Cerebellar nuclear complex (tissue), 1 donor: ENCODE data around the gene TMBIM1.
"Not testable (repeated sequence)": the region's sequence is repeated elsewhere in the genome, so short reads cannot be mapped to it uniquely, and the experiment has no call there.

Experiments
- DNase-seq, 2 experiments: peaks; one replicate each; lab custom pipeline; 2025; lab: John Stamatoyannopoulos, UW

The TMBIM1 gene

DNA sequence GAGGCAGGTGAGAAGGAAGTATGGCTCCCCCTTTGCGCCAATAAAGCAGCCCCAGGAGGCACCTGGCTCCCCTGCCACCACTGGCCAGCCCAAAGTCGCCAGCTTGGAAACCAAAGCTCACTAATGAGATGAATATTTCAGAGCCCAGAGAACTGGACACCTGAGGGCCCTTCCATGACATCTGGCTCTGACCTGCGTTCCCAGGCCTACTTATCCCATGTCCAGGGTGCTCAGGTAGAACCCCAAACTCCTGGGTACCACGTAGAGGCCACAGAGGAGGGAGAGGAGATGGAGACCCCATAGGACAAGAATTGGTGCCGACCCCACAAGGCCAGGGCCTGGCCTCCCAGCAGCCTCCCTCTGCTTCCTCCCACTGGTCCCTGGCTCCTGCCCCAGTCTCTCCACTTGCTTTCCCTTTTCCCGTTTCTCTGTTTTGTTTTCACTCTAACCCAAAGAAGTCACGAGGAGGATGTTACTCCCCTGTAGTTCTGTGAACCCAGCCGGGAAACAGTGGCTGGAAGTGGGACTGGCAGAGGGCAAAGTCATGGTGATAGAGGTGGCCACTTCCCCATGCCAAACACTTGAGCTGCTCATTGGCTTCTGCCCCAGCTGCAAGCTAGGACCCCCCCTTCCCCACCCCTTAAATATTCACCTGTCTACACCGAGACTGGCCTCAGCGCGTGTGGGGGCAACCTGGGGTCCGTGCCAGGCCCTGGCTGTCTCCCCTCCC, 820 bp downstream of the TMBIM1 start:
- DNase-seq: no peak

DNA sequence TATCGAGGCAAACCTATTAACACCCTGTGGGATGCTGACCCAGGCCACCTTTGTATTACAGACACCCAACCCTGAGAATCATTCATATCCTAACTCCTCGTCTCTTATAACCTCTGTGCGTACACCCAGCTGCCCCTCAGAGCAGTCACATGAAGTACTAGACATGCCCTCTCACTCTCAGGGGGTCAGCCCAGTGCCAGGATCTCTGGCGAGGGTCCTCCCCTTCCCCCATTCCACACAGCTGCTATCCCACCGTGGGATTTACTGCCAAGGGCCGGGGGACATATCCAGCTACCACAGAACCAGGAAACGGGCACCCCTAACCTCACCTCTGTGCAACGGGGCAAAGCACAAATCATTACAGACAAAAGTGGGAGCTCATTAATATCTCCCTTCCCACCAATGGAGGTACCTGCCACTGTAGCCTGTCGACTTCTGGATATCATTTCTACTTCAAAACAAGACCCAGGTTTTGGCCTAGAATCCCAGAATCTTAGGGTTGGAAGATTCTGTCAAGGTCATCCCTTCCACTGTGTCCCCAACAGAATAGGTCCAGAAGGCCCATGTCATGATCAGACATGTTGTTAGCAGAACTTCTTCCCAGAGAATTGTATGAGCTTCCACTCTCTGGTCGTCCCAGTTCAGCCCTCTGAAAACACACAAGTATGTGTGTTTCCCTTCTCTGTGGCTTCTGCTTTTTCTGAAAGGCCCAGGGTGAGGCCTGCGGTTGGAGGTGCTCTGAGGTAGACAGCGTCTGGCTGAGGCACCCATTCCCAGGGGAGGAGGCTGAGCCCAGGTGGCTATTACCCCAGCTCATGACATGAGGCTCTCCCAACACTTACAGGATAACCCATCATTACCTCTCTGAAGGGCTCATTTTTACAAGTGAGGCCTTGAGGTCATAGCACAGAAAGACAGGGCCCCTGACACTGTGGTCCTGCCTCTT, 1.7 kb downstream of the TMBIM1 start:
- no peak for DNase-seq

DNA sequence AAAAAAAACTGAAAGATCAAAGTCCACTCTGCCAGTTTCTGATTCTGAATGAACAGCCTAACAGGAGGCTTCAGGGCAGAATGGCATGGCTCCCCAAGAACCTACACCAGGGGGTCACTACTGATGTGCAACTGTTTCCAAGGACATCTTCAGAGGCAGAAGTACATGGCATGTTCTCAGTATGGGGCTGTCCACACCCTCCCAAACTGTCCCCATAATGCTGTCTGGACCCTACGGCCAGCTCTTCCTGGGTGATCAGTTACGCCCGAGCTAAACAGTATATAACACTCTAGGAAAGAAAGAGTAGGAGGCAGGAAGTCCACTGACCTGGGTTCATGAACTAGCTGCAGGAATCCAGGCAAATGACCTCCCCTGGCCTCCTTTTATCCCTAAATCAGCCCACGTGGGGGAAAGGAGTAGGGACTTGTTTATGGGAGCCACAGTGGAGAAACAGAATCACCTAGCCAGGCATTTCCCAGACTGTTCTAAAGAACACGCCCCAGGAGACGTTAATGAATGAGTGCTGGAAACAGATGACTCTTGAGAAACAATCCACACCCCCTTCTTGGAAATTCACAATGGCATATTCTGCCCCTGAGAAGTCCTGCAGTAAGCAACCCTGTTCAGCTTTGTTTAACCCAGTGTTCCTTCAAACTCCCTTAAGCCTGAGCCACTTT, 2.5 kb downstream of the TMBIM1 start:
- DNase-seq: no peak

DNA sequence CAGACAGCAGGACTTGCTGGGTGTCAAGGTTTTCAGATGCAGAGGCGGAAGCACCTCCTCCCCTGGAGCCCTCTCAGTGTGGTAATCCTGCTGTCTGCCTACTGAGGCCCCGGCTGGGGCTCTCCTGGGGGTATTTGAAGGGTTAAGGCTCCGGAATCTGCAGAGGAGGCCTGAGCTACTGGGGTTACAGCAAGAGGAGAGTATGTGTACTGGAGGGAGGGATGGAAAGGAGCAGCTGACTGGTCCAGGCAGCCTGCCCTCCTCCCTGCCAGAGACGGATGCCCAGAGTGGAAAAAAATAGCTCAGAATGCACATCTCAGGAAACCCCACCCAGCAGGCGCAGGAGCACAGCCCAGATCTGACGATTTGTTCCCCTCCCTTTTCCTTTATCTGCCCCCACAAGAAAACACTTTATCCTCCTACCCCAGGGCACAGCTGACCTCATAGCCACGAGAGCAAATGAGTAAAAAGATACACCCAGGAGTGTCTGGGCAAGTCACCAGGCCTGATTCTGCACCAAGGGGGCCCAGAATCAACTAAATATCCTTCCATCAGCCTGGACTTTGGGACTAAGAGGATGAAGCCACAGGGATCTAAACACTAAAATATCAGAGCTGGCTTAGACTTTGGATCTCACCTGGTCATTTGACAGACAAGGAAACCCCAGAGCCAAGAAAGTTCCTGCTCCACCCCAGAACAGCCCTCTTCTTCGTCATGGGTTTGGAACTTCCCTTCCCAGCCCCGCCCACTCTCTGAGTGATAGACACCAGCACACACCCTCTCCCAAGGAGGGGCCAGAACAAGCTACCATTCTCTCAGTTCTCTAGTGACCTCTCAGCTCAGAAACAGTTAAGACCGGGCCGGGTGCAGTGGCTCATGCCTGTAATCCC, 5.5 kb downstream of the TMBIM1 start:
- DNase-seq: peak; percentile 78 to 84

DNA sequence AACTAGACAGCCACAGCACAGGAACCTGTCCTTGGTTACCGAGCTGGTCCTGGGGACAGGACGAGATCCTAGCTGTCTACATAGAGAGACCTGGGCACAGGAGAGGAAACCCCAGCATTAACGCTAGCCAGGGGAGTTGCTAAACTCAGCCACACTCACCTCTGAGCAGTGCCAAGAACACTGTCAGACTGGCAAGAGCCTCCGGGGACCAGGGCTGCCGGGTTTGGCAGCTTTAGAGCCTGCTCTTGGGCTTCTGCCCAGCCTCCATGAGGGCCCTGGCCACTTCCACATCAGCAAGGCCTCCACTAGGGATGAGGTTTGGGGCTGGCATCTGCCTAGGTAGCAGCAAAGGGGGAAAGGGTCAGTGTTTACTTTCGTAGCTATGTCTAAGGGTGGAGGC, 6.7 kb downstream of the TMBIM1 start:
- DNase-seq: no peak

DNA sequence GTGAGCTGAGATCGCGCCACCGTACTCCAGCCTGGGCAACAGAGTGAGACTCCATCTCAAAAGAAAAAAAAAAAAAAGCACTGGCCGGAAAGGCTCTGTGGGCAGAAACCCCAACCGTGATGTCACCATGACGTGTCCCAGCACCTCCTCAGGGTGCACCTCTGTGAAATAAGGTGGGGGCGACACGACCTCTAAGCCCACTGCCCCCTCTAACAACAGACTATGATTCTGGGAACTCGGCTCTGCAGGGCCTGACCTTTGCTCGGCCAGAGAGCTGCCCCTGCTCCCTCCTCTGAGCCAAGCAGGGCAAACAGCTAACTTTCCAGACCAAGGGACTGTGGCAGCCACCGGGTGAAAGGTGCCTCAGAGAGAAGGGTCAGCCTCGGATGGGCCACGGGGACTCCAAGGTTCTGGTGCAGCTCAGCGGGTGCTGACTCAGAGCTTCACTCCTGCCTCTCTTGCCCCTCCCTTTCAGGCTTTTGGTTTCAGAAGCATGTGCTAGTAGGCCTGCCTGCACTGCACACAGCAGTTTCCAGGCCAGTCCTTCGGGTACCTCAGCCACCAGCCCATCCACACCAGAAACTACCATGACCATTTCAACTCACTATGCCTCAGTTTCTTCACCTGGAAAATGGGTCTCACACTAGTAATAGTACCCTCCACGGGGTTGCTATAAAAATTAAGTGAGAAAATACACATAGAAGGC, 8.0 kb downstream of the TMBIM1 start:
- DNase-seq: no peak

DNA sequence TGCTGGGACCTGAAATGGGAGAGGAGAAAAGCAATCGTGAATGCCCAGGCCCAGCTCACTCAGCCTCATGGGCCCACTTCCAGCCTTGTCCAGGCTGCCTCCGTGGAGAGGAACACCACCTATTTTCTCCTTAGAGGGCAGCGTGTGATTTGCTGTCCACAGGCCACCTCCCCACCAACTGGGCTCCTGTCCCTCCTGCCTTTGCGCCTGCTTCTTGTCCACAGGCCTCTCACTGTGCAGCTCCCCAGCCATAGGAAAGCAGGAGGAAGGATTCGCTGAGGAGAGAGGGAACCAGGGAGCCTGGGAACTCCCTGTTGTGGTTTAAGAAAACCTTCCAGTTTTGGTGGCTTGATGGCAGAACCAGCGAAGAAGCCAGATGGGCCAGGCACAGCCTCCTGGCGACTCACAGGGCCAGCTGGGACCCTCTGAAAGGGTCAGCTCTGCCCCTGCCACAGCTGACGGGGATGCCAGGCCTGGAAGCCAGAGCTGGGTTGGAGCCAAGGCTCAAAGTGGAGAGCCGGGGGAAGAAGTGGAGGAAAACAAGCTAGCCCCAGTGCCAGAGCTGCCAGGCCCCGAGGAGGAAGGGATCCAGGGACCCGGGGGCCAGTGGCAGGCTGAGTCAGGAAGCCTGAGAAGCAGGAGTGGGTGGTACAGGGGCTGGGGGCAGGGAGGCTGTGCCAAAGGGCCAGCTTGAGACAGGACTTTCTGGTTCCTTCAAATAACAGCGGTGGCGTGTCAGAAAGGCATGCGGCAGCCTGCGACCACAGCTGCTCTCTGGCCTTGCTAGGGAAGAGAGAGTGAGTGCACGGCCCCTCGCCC, 9.9 kb downstream of the TMBIM1 start:
- peak; percentile 9 to 35 for DNase-seq

DNA sequence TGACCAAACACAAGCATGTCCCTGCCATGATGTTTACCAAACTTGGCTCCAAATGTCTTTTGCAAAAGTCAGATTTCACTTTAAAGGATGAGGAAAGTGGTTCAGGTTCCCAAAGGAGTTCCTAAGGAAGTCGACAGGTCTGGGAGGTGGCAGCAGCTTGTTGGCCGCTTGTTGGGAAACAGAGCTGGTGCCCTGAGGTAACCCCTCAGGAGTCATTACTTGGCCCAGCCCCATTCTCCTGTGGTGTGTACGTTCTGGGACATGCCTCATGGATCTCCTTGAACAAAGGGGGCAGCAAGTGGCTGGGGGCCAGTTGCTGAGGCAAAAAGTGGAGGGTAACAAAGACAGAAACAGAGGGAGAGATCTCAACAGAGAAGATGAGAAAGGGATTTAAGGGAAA, 10.9 kb downstream of the TMBIM1 start:
- no peak for DNase-seq

DNA sequence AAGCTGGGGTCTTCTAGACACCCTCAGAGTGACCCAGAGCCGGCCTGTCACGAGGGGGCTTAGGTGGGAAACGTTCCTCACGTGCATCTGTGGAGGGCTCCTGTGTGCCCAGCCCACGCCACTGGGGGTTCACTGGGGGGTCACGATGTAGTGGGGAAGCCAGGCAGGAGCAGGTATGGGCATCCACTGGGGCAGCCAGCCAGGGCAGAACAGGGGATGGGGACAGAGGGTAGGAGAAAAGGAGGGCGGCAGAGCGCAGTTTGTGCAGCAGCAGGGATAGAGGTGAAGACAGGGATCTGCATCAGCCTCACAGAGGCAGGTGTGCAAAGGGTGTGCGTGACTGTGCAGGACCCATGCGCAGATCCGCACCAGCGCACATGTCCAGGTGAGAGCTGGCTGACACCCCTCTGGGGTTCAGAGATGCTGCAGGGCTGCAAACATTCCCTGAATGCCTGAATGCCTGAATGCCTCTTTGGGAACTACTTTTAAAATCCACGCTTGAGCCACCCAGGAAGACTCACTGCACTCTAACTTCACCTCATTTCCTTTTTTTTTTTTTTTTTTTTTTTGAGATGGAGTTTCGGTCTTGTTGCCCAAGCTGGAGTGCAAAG, 11.9 kb downstream of the TMBIM1 start:
- no peak for DNase-seq

DNA sequence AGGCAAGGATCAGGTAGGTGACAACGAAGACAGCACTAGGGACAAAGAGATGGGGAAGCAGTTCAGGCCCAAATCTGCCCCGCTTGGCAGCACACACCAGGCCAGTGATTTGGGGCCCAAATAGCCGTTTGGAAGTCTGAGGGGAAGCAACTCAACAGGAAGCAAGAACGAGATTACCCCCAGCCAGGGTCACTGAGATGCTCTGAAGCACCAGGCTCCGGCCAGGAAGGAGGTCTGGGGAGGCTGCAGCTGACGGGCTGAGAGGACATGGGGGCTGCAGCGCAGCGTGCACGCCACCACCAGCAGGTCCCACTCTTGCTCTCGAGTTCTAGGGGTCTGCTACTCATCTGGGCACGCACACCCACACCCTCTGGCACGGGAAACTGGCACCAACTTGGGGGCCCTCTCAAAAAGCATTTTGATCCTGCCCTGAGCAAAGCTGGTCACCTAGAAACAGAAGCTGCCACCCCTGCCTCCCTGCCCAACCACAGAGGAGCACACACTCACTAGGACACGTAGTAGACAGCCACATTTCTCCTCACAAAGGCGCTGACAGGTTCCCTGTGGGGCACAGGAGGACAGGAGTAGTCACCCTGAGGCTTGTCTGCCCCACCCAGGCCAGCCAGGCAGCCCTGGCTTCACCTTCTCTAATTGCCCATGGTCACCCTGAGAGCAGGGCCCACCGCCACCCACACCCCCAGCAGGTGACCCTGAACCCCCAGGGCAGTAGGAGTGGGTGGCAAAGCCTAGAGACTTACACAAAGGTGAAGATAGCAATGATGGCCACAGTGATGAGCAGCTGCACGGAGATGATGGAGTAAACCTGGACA, 13.6 kb downstream of the TMBIM1 start:
- no peak for DNase-seq

DNA sequence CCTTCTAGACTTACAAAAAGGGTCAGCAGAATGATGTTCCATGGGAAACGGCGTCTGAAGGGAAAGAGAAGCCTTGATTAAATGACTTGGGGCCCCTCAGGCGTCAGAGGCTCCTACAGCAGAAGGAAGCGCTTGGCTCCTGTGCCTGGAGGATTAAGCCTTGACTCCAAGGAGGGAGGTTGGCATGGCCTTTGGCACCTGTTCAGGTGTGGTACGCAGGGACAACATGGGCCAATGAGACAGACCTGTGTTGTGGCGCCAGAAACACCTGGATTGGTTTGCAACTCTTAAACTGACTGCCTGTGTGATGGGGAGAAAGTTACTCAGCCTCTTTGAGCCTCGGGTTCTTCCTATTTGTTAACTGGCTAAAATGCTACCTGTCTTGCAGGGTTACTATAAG, 14.4 kb downstream of the TMBIM1 start:
- no peak for DNase-seq

DNA sequence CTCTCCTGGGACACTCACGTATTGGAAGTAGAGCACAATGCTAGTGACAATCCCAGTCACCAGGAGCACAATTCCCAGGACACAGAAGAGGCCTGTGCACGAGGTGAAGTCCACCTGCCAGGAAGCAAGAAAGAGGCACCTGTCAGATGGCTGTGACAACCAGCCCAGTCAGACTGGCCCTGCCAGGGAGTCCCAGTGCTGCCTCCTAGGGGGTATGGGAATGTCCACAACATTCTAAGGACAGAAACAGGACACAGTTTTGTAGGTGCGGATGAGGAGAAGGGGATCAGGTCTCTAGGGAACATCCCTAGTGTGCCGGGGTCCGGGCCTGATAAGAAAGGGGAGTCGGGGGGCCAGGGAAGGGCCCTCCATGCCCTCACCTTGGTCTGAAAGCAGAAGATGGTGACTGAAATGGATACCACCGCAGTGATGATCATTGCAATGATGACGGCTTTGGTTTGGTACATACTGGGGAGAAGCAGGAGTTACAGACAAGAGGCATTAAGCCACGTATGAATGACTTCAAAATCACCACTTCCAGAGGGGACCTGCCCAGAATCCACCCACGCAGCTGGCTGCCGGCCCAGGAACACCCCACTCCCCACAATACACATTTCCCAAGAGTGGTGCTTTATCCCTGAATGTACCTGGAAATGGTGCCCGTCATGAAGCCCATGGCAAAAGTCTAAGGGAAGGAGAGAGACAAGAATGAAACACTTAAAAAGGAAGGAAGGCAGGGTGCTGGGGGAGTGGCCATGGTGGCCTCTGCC, 15.1 kb downstream of the TMBIM1 start:
- no peak for DNase-seq

DNA sequence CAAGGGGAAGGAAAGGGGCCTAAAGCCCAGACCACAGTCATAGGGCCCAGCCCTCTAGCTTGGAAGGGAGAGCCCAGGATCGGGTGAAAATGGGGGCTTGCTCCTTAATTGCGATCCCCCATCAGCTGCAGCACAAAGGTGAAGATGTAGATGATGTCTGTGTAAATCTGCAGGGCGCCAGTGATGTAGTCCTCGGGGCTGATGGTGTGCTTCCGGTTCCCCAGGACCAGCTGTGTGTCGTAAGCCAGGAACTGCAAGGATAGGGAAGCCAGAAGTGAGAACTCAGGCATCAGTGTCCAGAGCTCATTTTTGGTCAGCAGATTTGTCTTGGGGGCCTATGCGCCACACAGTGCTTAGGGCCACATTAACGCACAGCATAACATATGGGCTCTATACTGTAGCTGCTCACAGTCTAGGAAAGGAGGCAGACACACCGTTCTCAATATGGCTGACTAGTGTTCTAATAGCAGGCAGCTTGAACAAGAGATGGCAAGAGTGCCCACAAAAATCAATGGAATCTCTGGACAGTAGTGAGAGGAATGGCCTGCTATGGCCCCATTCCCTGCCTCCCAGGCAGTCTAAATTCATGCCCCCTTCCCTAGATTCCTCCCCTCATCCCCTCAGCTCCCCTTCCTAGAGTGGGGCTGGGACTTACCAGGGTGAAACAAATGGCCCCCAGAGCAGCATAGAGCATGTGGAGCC, 16.8 kb downstream of the TMBIM1 start:
- DNase-seq: no peak

DNA sequence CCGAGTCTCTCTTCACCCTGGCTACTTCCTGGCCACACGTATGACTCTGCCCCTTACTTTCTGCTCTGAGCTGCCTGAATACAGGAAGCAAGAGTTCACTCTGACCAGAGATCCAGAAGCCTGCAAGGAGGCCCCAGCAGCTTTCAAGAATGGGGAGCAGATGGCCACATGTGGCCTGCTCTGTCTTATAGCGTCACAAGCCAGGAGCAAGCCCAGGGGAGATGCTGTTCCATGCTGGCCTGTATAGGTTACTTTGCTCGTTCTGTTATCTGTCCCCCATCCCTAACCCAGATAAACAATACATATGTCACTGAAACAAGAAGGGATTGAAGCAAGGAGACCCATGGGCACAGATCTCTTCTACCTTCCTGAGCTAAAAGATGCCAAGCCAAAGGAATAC, 17.7 kb downstream of the TMBIM1 start:
- no peak for DNase-seq

DNA sequence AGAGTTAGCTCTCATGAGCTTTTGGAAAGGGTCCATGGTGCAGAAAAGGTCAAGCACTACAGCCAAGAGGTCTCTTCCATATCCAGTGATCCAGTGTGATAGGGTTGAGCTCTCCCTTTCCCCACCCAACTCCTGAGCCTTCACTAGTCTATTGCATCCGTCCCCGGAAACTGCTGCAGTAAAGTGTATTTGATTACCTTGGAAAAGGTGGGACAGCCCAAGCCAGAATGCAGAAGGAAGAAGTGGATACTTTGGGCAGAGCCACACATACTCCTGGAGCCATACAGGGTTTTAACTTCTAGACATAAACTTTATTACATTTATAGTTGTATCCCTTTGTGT, 18.4 kb downstream of the TMBIM1 start:
- no peak for DNase-seq

DNA sequence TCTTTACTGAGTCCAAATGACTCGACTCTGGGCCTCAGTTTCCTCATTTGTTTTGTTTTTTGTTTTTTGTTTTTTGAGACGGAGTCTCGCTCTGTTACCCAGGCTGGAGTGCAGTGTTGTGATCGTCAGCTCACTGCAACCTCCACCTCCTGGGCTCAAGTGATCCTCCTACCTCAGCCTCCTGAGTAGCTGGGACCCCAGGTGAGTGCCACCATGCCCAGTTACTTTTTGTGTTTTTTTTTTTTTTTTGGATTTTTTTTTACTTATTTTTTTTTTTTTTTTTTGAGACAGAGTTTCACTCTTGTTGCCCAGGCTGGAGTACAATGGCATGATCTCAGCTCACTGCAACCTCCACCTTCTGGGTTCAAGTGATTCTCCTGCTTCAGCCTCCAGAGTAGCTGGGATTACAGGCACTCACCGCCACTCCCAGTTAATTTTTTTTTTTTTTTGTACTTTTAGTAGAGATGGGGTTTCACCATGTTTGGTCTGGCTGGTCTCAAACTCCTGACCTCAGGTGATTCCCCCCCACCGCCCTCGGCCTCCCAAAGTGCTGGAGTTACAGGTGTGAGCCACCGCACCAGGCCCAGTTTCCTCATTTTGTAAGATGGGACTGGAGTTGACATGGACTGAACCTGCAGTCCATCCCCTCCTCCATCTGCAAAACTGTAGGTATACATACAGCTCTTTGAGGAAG, 18.9 kb downstream of the TMBIM1 start:
- not testable (repeated sequence) for DNase-seq
